ENCODE data around the gene MAP3K10. TPM values are rescaled to one million over a fixed set of nuclear protein-coding genes. Genes with fewer than 3 reads are reported as not detected.
A peak's percentile ranks its signal among the peaks of the same experiment; 100 is the strongest.

MAP3K10 gene
- total RNA-seq, 1 experiment from 2014 or later: 255 TPM

GRCh38 chr19:40234429-40235237 is 43.4 kb downstream of the MAP3K10 start:
- Histone ChIP-seq H3K4me1 (ENCODE audit: control insufficient read depth, insufficient read depth, low read length) (peaks cover 31% of the 10 kb centered on the region), H3K9me3 (ENCODE audit: control insufficient read depth, insufficient read depth, low read depth, low read length) (no peaks in the 10 kb centered on the region), H3K27ac (ENCODE audit: low read length) (no peak overlapping the region), H3K27me3 (ENCODE audit: control insufficient read depth, insufficient read depth, low read length) (no peaks in the 10 kb centered on the region), H3K4me3 (ENCODE audit: low read depth in 2 of 2, low read length in 2 of 2) (no peak overlapping the region), H3K36me3 (ENCODE audit: control insufficient read depth, insufficient read depth, low read length) (peaks cover 59% of the 10 kb centered on the region)
- no TSS peak for BruUV-seq (replicated peaks)
- DNase-seq (ENCODE audit: low read depth, low spot score): no peak
- CTCF ChIA-PET: interaction anchor here (0.5 to 3.8 kb wide), 16 partner anchors 10 to 443 kb away, joined by 3 to 35 read pairs (median 4); partner anchors contain the start of gene TTC9B
- in situ Hi-C loops (cut with HindIII; ENCODE audit: low pct_unique_long_range_greater_than_20kb, low sequenced_read_pairs): no loop called here
- ATAC-seq: 0 out of 2 replicates have a peak, but pooled peaks have one; percentile 1
- TF ChIP-seq CTCF (IDR thresholded peaks at IDR 0.05) (no peak), SIN3A (IDR thresholded peaks at IDR 0.05; ENCODE audit: borderline replicate concordance, insufficient read depth, low read depth, low read length) (no peak), POLR2AphosphoS5 (IDR thresholded peaks at IDR 0.05; ENCODE audit: low read depth, low read length) (no peak), TCF7L2 (IDR thresholded peaks at IDR 0.05; ENCODE audit: low read depth, low read length) (no peak)
- TF ChIP-seq, protein P1, sequence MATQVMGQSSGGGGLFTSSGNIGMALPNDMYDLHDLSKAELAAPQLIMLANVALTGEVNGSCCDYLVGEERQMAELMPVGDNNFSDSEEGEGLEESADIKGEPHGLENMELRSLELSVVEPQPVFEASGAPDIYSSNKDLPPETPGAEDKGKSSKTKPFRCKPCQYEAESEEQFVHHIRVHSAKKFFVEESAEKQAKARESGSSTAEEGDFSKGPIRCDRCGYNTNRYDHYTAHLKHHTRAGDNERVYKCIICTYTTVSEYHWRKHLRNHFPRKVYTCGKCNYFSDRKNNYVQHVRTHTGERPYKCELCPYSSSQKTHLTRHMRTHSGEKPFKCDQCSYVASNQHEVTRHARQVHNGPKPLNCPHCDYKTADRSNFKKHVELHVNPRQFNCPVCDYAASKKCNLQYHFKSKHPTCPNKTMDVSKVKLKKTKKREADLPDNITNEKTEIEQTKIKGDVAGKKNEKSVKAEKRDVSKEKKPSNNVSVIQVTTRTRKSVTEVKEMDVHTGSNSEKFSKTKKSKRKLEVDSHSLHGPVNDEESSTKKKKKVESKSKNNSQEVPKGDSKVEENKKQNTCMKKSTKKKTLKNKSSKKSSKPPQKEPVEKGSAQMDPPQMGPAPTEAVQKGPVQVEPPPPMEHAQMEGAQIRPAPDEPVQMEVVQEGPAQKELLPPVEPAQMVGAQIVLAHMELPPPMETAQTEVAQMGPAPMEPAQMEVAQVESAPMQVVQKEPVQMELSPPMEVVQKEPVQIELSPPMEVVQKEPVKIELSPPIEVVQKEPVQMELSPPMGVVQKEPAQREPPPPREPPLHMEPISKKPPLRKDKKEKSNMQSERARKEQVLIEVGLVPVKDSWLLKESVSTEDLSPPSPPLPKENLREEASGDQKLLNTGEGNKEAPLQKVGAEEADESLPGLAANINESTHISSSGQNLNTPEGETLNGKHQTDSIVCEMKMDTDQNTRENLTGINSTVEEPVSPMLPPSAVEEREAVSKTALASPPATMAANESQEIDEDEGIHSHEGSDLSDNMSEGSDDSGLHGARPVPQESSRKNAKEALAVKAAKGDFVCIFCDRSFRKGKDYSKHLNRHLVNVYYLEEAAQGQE (IDR thresholded peaks at IDR 0.05; ENCODE audit: insufficient read depth in 1 of 2, low read depth in 2 of 2, low read length in 1 of 2): no peak
- intact Hi-C loops (cut with micrococcal nuclease; ENCODE audit: unreplicated experiment): no loop called here
- POLR2A ChIA-PET: interaction anchor here (0.6 to 0.7 kb wide), 3 partner anchors 34 to 45 kb away, joined by 3 to 12 read pairs (median 5); no protein-coding TSS in a partner anchor

DNA sequence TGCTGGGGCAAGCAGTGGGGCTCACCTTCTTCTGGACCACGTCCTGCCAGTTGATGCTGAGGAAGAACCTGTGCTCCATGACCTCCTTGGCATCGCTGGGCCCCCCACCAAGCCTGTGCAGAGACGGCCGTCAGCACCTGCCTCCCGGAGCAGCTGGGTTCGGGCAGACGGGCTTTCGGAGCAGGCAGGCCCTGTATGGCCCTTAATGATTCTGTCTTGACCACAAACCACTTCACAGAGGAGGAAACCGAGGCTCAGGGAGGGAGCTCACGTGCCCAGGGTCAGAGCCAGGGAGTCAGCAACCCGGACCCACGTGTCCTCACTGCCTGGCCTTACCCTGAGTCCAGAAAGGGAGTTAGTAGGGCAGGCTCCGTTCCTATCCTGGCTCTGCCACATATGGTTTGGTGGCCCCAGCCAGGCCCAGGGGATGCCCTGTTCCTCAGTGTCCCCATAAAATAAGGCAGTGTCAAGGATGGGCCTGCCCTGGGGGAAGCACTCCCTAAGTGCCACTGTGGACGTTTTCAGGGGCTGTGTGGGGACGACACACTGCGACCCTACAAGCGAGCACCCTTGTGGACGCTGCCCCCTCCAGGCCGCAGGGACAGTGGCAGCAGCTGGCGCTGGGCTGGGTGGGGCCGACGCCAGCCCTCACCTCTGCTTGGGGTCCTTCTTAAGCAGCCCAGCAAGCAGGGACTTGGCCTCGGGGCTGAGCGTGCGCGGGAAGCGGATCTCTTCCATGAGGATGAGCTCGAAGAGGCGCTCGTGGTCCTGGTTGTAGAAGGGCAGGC is 44.2 kb downstream of the MAP3K10 start:
- no peaks in the 10 kb centered on the region for H3K27me3 ChIP-seq (ENCODE audit: control insufficient read depth, insufficient read depth, low read length)
- H3K27ac ChIP-seq (ENCODE audit: low read length): no peak overlapping the region
- H3K4me3 ChIP-seq (ENCODE audit: low read depth in 2 of 2, low read length in 2 of 2): no peak overlapping the region
- intact Hi-C loops (cut with micrococcal nuclease; ENCODE audit: unreplicated experiment) (no loop called here), in situ Hi-C loops (cut with HindIII; ENCODE audit: low pct_unique_long_range_greater_than_20kb, low sequenced_read_pairs) (no loop called here)
- H3K4me1 ChIP-seq (ENCODE audit: control insufficient read depth, insufficient read depth, low read length): peaks cover 24% of the 10 kb centered on the region
- TF ChIP-seq POLR2AphosphoS5 (IDR thresholded peaks at IDR 0.05; ENCODE audit: low read depth, low read length): no peak
- POLR2A ChIA-PET: no interaction called here
- ATAC-seq (peak; percentile 5; the same call in 1 of the 2 replicates), DNase-seq (ENCODE audit: low read depth, low spot score) (no peak)
- CTCF ChIA-PET: interaction anchor here (0.6 to 3.8 kb wide), 14 partner anchors 8 to 443 kb away, joined by 3 to 35 read pairs (median 5); partner anchors contain the start of genes CCNP and TTC9B
- peaks cover 67% of the 10 kb centered on the region for H3K36me3 ChIP-seq (ENCODE audit: control insufficient read depth, insufficient read depth, low read length)
- BruUV-seq (replicated peaks): no TSS peak
- no peaks in the 10 kb centered on the region for H3K9me3 ChIP-seq (ENCODE audit: control insufficient read depth, insufficient read depth, low read depth, low read length)

Measured in Panc1 (cell line).